Measurements from ENCODE around the gene GDA. TPM values are rescaled to one million over a fixed set of nuclear protein-coding genes. Genes with fewer than 3 reads are reported as not detected.

Gene GDA
- total RNA-seq, 1 donor from 2014 or later, result not detected

- Histone ChIP-seq H2AFZ (ENCODE audit: low read depth, low read length) (no peak overlapping the region), H3K4me1 (ENCODE audit: insufficient read depth, low read length) (no peaks in the 10 kb centered on the region), H3K9me3 (ENCODE audit: insufficient read depth, low read depth, low read length) (no peaks in the 10 kb centered on the region), H3K4me2 (ENCODE audit: low read length) (no peak overlapping the region), H4K20me1 (ENCODE audit: insufficient read depth, low read length) (no peaks in the 10 kb centered on the region), H3K27me3 (ENCODE audit: insufficient read depth, low read length) (peaks cover 3% of the 10 kb centered on the region), H3K79me2 (ENCODE audit: insufficient read depth, low read length) (no peaks in the 10 kb centered on the region), H3K4me3 (ENCODE audit: insufficient read depth, low read depth, low read length) (no peak overlapping the region), H3K36me3 (ENCODE audit: insufficient read depth, low read length) (no peaks in the 10 kb centered on the region), H3K27ac (ENCODE audit: low read depth, low read length) (no peak overlapping the region), H3K9ac (ENCODE audit: low read length) (no peak overlapping the region)
- Mint-ChIP-seq H3K27me3 (ENCODE audit: low read depth, unreplicated experiment) (no peaks in the 10 kb centered on the region), H3K4me1 (ENCODE audit: low read depth, unreplicated experiment) (no peaks in the 10 kb centered on the region), H3K9me3 (ENCODE audit: unreplicated experiment) (no peaks in the 10 kb centered on the region), H3K36me3 (ENCODE audit: low read depth, unreplicated experiment) (no peaks in the 10 kb centered on the region), H3K27ac (ENCODE audit: unreplicated experiment) (no peak overlapping the region), H3K4me3 (ENCODE audit: unreplicated experiment) (no peak overlapping the region)
- no peak for TF ChIP-seq EZH2 (IDR thresholded peaks at IDR 0.05; ENCODE audit: insufficient read depth, low read length)
- TF ChIP-seq CTCF (IDR thresholded peaks at IDR 0.05; ENCODE audit: insufficient read depth, low read depth, low read length), result no peak
- FAIRE-seq (no peak), DNase-seq (ENCODE audit: low read depth) (no peak)
Observed at GRCh38 chr9:72257814-72258213, 108.6 kb downstream of the GDA start.

- no peak overlapping the region for H3K9ac ChIP-seq (ENCODE audit: low read length)
- Mint-ChIP-seq H3K4me1 (ENCODE audit: low read depth, unreplicated experiment) (no peaks in the 10 kb centered on the region), H3K36me3 (ENCODE audit: low read depth, unreplicated experiment) (no peaks in the 10 kb centered on the region), H3K27me3 (ENCODE audit: low read depth, unreplicated experiment) (peaks cover 3% of the 10 kb centered on the region), H3K9me3 (ENCODE audit: unreplicated experiment) (peaks cover 8% of the 10 kb centered on the region), H3K4me3 (ENCODE audit: unreplicated experiment) (no peak overlapping the region), H3K27ac (ENCODE audit: unreplicated experiment) (no peak overlapping the region)
- no peak overlapping the region for H2AFZ ChIP-seq (ENCODE audit: low read depth, low read length)
- H3K27me3 ChIP-seq (ENCODE audit: insufficient read depth, low read length), result no peaks in the 10 kb centered on the region
- no peak for TF ChIP-seq CTCF (IDR thresholded peaks at IDR 0.05; ENCODE audit: insufficient read depth, low read depth, low read length)
- TF ChIP-seq EZH2 (IDR thresholded peaks at IDR 0.05; ENCODE audit: insufficient read depth, low read length), result no peak
- no peaks in the 10 kb centered on the region for H3K9me3 ChIP-seq (ENCODE audit: insufficient read depth, low read depth, low read length)
- DNase-seq (ENCODE audit: low read depth) (no peak), FAIRE-seq (no peak)
- H3K79me2 ChIP-seq (ENCODE audit: insufficient read depth, low read length), result no peaks in the 10 kb centered on the region
- no peaks in the 10 kb centered on the region for H3K36me3 ChIP-seq (ENCODE audit: insufficient read depth, low read length)
- H3K27ac ChIP-seq (ENCODE audit: low read depth, low read length), result no peak overlapping the region
- no peak overlapping the region for H3K4me3 ChIP-seq (ENCODE audit: insufficient read depth, low read depth, low read length)
- H3K4me1 ChIP-seq (ENCODE audit: insufficient read depth, low read length), result no peaks in the 10 kb centered on the region
- H3K4me2 ChIP-seq (ENCODE audit: low read length), result no peak overlapping the region
- no peaks in the 10 kb centered on the region for H4K20me1 ChIP-seq (ENCODE audit: insufficient read depth, low read length)
Observed at GRCh38 chr9:72262063-72262462, 112.8 kb downstream of the GDA start.

GRCh38 chr9:72263572-72263971 lies 114.3 kb downstream of the GDA start:
- Histone ChIP-seq H3K79me2 (ENCODE audit: insufficient read depth, low read length) (no peaks in the 10 kb centered on the region), H3K36me3 (ENCODE audit: insufficient read depth, low read length) (no peaks in the 10 kb centered on the region), H3K9ac (ENCODE audit: low read length) (no peak overlapping the region), H3K9me3 (ENCODE audit: insufficient read depth, low read depth, low read length) (no peaks in the 10 kb centered on the region), H4K20me1 (ENCODE audit: insufficient read depth, low read length) (no peaks in the 10 kb centered on the region), H3K4me3 (ENCODE audit: insufficient read depth, low read depth, low read length) (no peak overlapping the region), H3K27me3 (ENCODE audit: insufficient read depth, low read length) (no peaks in the 10 kb centered on the region), H3K4me1 (ENCODE audit: insufficient read depth, low read length) (no peaks in the 10 kb centered on the region), H3K27ac (ENCODE audit: low read depth, low read length) (no peak overlapping the region), H3K4me2 (ENCODE audit: low read length) (no peak overlapping the region), H2AFZ (ENCODE audit: low read depth, low read length) (no peak overlapping the region)
- DNase-seq (ENCODE audit: low read depth) (no peak), FAIRE-seq (no peak)
- peaks cover 8% of the 10 kb centered on the region for H3K9me3 Mint-ChIP-seq (ENCODE audit: unreplicated experiment)
- no peak overlapping the region for H3K4me3 Mint-ChIP-seq (ENCODE audit: unreplicated experiment)
- no peaks in the 10 kb centered on the region for H3K4me1 Mint-ChIP-seq (ENCODE audit: low read depth, unreplicated experiment)
- H3K27ac Mint-ChIP-seq (ENCODE audit: unreplicated experiment), result no peak overlapping the region
- no peak for TF ChIP-seq EZH2 (IDR thresholded peaks at IDR 0.05; ENCODE audit: insufficient read depth, low read length)
- no peak for TF ChIP-seq CTCF (IDR thresholded peaks at IDR 0.05; ENCODE audit: insufficient read depth, low read depth, low read length)
- no peaks in the 10 kb centered on the region for H3K36me3 Mint-ChIP-seq (ENCODE audit: low read depth, unreplicated experiment)
- peaks cover 3% of the 10 kb centered on the region for H3K27me3 Mint-ChIP-seq (ENCODE audit: low read depth, unreplicated experiment)
